Right renal cortex interstitium (tissue), 3 donors: ENCODE measurements around the gene CDC42EP4. TPM values are rescaled to one million over a fixed set of nuclear protein-coding genes. Genes with fewer than 3 reads are reported as not detected.
"Not testable (repeated sequence)": the region's sequence is repeated elsewhere in the genome, so short reads cannot be mapped to it uniquely, and the experiment has no call there.

Experiments
- DNase-seq, 3 donors: peaks; one replicate each; pipeline ENCODE4 v3.0.0-alpha.2; 2013; ENCODE audit warnings: low read depth in 3 of 3, low spot score in 2 of 3
- polyA plus RNA-seq, 3 donors: library from polyadenylated mRNA; unstranded; fragments of 120-200 nt; gene quantifications; one replicate each; pipeline ENCODE4 v1.2.1, GENCODE V29; 2013; ENCODE audit not compliant: insufficient read length in 3 of 3

Gene CDC42EP4
- polyA plus RNA-seq, 3 donors: 41.5 to 45.8 (median 42.4) TPM

- DNase-seq: no peak
Measured at GRCh38 chr17:73283250-73283649, 28.6 kb downstream of the CDC42EP4 start.

- no peak for DNase-seq
Measured at GRCh38 chr17:73282629-73283028, 29.2 kb downstream of the CDC42EP4 start.

- DNase-seq: no peak
Measured at GRCh38 chr17:73281928-73282327, 29.9 kb downstream of the CDC42EP4 start.

GRCh38 chr17:73280191-73280590 lies 31.6 kb downstream of the CDC42EP4 start:
- DNase-seq: no peak

- DNase-seq: no peak
Measured at GRCh38 chr17:73279704-73280103, 32.1 kb downstream of the CDC42EP4 start.

- no peak for DNase-seq
Measured at GRCh38 chr17:73278465-73279453, 33.0 kb downstream of the CDC42EP4 start.

- DNase-seq: no peak
Measured at GRCh38 chr17:73278049-73278464, 33.7 kb downstream of the CDC42EP4 start.

GRCh38 chr17:73274490-73274889 lies 37.3 kb downstream of the CDC42EP4 start:
- no peak for DNase-seq

GRCh38 chr17:73272906-73273218 lies 38.9 kb downstream of the CDC42EP4 start:
- DNase-seq: no peak

GRCh38 chr17:73271072-73271471 lies 40.7 kb downstream of the CDC42EP4 start:
- no peak for DNase-seq

GRCh38 chr17:73269791-73270190 lies 42.0 kb downstream of the CDC42EP4 start:
- DNase-seq: no peak

GRCh38 chr17:73269329-73269615 lies 42.5 kb downstream of the CDC42EP4 start:
- DNase-seq: no peak

GRCh38 chr17:73268582-73269328 lies 43.0 kb downstream of the CDC42EP4 start:
- DNase-seq: no peak

- DNase-seq: no peak
Measured at GRCh38 chr17:73267648-73268537, 43.9 kb downstream of the CDC42EP4 start.

- DNase-seq: no peak
Measured at GRCh38 chr17:73266796-73267195, 45.0 kb downstream of the CDC42EP4 start.

- no peak for DNase-seq
Measured at GRCh38 chr17:73265646-73266640, 45.9 kb downstream of the CDC42EP4 start.

GRCh38 chr17:73264448-73264847 lies 47.4 kb downstream of the CDC42EP4 start:
- DNase-seq: not testable (repeated sequence)

- no peak for DNase-seq
Measured at GRCh38 chr17:73262676-73263642, 48.8 kb downstream of the CDC42EP4 start.
